Lung (tissue), 12 donors: ENCODE results near the gene LPCAT1. TPM values are rescaled to one million over a fixed set of nuclear protein-coding genes. Genes with fewer than 3 reads are reported as not detected.

Experiments
- ATAC-seq: fragments of 200-7000 bp; cut with Tn5 transposase; one replicate; pipeline ENCODE4 v1.9.1; 2020; ENCODE audit warnings: moderate number of reproducible peaks; ENCODE audit not compliant: insufficient read depth, low FRiP score
- DNase-seq, 3 donors: peaks; one replicate each; pipeline ENCODE4 v3.0.0-alpha.2; 2013 to 2017
- H3K27ac ChIP-seq, 2 donors: one replicate each; pipeline ENCODE4 v1.5.1; 2013; ENCODE audit warnings: mild to moderate bottlenecking in 2 of 2, moderate library complexity in 2 of 2, control low read depth in 1 of 2, inconsistent platforms in 1 of 2, low read depth in 1 of 2, low read length in 1 of 2
- H3K27me3 ChIP-seq, 3 donors: one replicate each; pipeline ENCODE4 v1.5.1; 2013; ENCODE audit warnings: low read length in 2 of 3; ENCODE audit not compliant: control insufficient read depth in 3 of 3, insufficient read depth in 3 of 3
- H3K36me3 ChIP-seq, 4 donors: one replicate each; pipeline ENCODE4 v1.5.1; 2013; ENCODE audit warnings: low read length in 4 of 4, mild to moderate bottlenecking in 1 of 4, moderate library complexity in 1 of 4; ENCODE audit not compliant: control insufficient read depth in 4 of 4, insufficient read depth in 4 of 4
- H3K4me1 ChIP-seq, 5 donors: one replicate each; pipeline ENCODE4 v1.5.1; 2013; ENCODE audit warnings: low read length in 5 of 5, mild to moderate bottlenecking in 2 of 5, moderate library complexity in 1 of 5; ENCODE audit not compliant: control insufficient read depth in 5 of 5, insufficient read depth in 5 of 5
- H3K4me3 ChIP-seq: one replicate; pipeline ENCODE4 v1.5.1; 2013; ENCODE audit warnings: mild to moderate bottlenecking, control low read depth, moderate library complexity
- H3K9ac ChIP-seq, 2 donors: one replicate each; pipeline ENCODE4 v1.5.1; 2013; ENCODE audit warnings: low read length in 2 of 2, control low read depth in 1 of 2; ENCODE audit not compliant: insufficient read depth in 1 of 2
- H3K9me3 ChIP-seq, 4 donors: one replicate each; pipeline ENCODE4 v1.5.1; 2013; ENCODE audit warnings: low read length in 3 of 4, mild to moderate bottlenecking in 1 of 4, moderate library complexity in 1 of 4; ENCODE audit not compliant: control insufficient read depth in 4 of 4, insufficient read depth in 3 of 4
- WGBS, 2 donors: extraction: QIAGEN DNeasy Blood & Tissue Kit; methylation state at CpG; one replicate each; pipeline ENCODE4 v1.1.7; 2013; 5-methylcytosine and 5-hydroxymethylcytosine counted together
- polyA plus RNA-seq, 2 donors: library from polyadenylated mRNA; stranded (reverse); fragments of 200-250 nt; gene quantifications; one replicate each; pipeline ENCODE4 v1.2.1, GENCODE V29; 2013
- total RNA-seq, 2 donors: library from RNA; depleted of rRNA in 1 of 2; stranded (reverse); fragments of >200 nt in 1 of 2; gene quantifications; one replicate each; pipeline ENCODE4 v1.2.1, GENCODE V29; 2014 to 2021
- TF ChIP-seq, protein P1 (sequence below): IDR thresholded peaks from 2 replicates; pipeline ENCODE4 v1.5.1; 2012; ENCODE audit warnings: mild to moderate bottlenecking; ENCODE audit errors: control extremely low read depth, extremely low read depth
- donor health status: control.
- donor health status: control.
- donor health status: Bipolar disorder and iron deficiency.
- donor health status: healthy.
- donor health status: DM: yes; HTN: yes; CAD: no.

The LPCAT1 gene
- total and polyA plus RNA-seq, 4 donors, result 198 to 669 (median 443) TPM

- peaks cover 0 to 6% (median 0%) of the 10 kb centered on the region in 5 donors for H3K4me1 ChIP-seq
- H3K9me3 ChIP-seq, result no peaks in the 10 kb centered on the region
- WGBS, 2 donors, result 84 to 87% methylated on average over 12 of the region's 12 CpGs
- no peak for DNase-seq
- H3K9ac ChIP-seq, result no peak overlapping the region
- TF ChIP-seq, protein P1, sequence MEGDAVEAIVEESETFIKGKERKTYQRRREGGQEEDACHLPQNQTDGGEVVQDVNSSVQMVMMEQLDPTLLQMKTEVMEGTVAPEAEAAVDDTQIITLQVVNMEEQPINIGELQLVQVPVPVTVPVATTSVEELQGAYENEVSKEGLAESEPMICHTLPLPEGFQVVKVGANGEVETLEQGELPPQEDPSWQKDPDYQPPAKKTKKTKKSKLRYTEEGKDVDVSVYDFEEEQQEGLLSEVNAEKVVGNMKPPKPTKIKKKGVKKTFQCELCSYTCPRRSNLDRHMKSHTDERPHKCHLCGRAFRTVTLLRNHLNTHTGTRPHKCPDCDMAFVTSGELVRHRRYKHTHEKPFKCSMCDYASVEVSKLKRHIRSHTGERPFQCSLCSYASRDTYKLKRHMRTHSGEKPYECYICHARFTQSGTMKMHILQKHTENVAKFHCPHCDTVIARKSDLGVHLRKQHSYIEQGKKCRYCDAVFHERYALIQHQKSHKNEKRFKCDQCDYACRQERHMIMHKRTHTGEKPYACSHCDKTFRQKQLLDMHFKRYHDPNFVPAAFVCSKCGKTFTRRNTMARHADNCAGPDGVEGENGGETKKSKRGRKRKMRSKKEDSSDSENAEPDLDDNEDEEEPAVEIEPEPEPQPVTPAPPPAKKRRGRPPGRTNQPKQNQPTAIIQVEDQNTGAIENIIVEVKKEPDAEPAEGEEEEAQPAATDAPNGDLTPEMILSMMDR, result no peak
- H3K4me3 ChIP-seq, result no peak overlapping the region
- H3K36me3 ChIP-seq, result peaks cover 0 to 63% (median 20%) of the 10 kb centered on the region in 4 donors
- no peak for ATAC-seq
- H3K27ac ChIP-seq, result no peak overlapping the region
- no peaks in the 10 kb centered on the region for H3K27me3 ChIP-seq
Measured at GRCh38 chr5:1493941-1494340, 29.8 kb downstream of the LPCAT1 start.

DNA sequence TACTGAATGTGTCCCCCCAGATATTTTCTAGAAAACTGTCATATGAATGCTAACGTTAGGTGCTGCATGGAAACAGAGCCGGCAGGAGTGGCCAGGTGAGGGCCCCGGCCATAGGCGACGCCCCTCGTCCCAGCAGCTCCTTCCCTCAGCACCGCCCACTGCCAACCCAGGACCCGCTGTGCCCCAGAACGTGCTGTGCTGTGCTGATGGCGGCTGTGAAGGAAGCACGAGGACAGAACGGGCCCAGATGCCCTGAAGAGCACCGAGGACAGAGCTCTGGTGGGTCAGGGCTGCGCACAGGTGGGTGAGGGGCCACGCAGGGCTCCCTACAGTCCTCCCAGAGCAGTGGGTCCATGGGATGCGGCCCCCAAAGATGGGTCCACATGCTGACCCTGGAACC lies 30.3 kb downstream of the LPCAT1 start:
- Histone ChIP-seq H3K27me3 (no peaks in the 10 kb centered on the region), H3K36me3 (peaks cover 0 to 64% (median 18%) of the 10 kb centered on the region in 4 donors), H3K9me3 (no peaks in the 10 kb centered on the region), H3K4me3 (no peak overlapping the region), H3K27ac (no peak overlapping the region), H3K4me1 (peaks cover 0 to 2% (median 0%) of the 10 kb centered on the region in 5 donors), H3K9ac (no peak overlapping the region)
- ATAC-seq (no peak), DNase-seq (no peak)
- 92 to 93% methylated on average over 16 of the region's 16 CpGs for WGBS, 2 donors
- TF ChIP-seq, protein P1, result no peak

- Histone ChIP-seq H3K27me3 (no peaks in the 10 kb centered on the region), H3K4me3 (no peak overlapping the region), H3K4me1 (peaks cover 0 to 2% (median 0%) of the 10 kb centered on the region in 5 donors), H3K27ac (no peak overlapping the region), H3K9ac (no peak overlapping the region), H3K36me3 (peaks cover 0 to 67% (median 20%) of the 10 kb centered on the region in 4 donors), H3K9me3 (no peaks in the 10 kb centered on the region)
- WGBS, 2 donors, result 78 to 81% methylated on average over 12 of the region's 12 CpGs
- TF ChIP-seq, protein P1, result no peak
- no peak for ATAC-seq
- no peak for DNase-seq
Measured at GRCh38 chr5:1492757-1493156, 31.0 kb downstream of the LPCAT1 start.

- Histone ChIP-seq H3K27me3 (no peaks in the 10 kb centered on the region), H3K9me3 (peaks cover 0 to 2% (median 0%) of the 10 kb centered on the region in 4 donors), H3K36me3 (peaks cover 0 to 79% (median 35%) of the 10 kb centered on the region in 4 donors), H3K27ac (no peak overlapping the region), H3K9ac (no peak overlapping the region), H3K4me1 (no peaks in the 10 kb centered on the region), H3K4me3 (no peak overlapping the region)
- WGBS, 2 donors, result 51 to 72% methylated on average over 12 of the region's 12 CpGs
- ATAC-seq (no peak), DNase-seq (no peak)
- TF ChIP-seq, protein P1, result no peak
Measured at GRCh38 chr5:1490376-1490775, 33.4 kb downstream of the LPCAT1 start.
